A172 (cell line): ENCODE data around the gene CACNA1I. TPM values are rescaled to one million over a fixed set of nuclear protein-coding genes. Genes with fewer than 3 reads are reported as not detected.

Source experiments
- DNase-seq: peaks from one replicate; pipeline ENCODE4 v3.0.0-alpha.2; 2015; ENCODE audit warnings: low spot score
- total RNA-seq: library from RNA; depleted of rRNA; stranded (reverse); fragments of >200 nt; shearing (Covaris generic); gene quantifications from 2 replicates; pipeline ENCODE4 v1.2.3, GENCODE V29; 2014; rRNA removed

The CACNA1I gene
- total RNA-seq, 1 experiment from 2014 or later = 0.02 TPM

DNA sequence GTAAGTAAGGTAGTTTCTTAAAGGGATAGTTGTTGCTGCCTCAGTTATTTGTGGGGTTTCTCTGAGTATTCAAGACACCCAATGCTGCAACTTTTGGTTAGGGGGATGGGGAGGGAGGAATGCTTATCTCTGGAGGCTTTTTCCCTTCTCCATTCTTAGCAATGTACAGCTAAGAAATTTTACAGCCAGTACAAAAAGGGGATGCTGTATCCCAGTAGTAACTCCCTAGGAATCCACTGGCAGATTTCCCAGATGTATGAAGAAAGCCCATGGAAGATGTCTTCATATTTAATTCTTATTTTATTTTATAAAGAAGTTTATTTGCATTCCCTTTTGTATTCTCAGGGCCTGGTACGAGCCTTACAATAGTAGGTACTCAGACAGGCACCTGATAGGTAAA lies 168.2 kb downstream of the CACNA1I start:
- DNase-seq = no peak

Other genes starting within 250 kb of the CACNA1I start
- 2.4 and 2.9 TPM in 2 replicates for gene SYNGR1, start 220.8 kb upstream of the CACNA1I start, total RNA-seq
- gene TAB1, start 171.0 kb upstream of the CACNA1I start, total RNA-seq = 5.8 and 6.3 TPM in 2 replicates
- 1.3 and 3.1 TPM in 2 replicates for gene MGAT3, start 113.7 kb upstream of the CACNA1I start, total RNA-seq
- 14.0 and 15.8 TPM in 2 replicates for gene MIEF1, start 68.5 kb upstream of the CACNA1I start, total RNA-seq
- gene ATF4, start 50.2 kb upstream of the CACNA1I start, total RNA-seq = 90.9 and 114 TPM in 2 replicates
- gene RPS19BP1, start 38.0 kb upstream of the CACNA1I start, total RNA-seq = 81.4 and 87.3 TPM in 2 replicates